Inflammatory macrophage treated with lipopolysaccharide for 4 hours (primary cell): ENCODE results near the gene ACOXL.
"Not testable (repeated sequence)": the region's sequence is repeated elsewhere in the genome, so short reads cannot be mapped to it uniquely, and the experiment has no call there.

ENCODE experiments used
- DNase-seq: peaks from one replicate; pipeline ENCODE4 v3.0.0-alpha.2; 2020

The ACOXL gene

DNA sequence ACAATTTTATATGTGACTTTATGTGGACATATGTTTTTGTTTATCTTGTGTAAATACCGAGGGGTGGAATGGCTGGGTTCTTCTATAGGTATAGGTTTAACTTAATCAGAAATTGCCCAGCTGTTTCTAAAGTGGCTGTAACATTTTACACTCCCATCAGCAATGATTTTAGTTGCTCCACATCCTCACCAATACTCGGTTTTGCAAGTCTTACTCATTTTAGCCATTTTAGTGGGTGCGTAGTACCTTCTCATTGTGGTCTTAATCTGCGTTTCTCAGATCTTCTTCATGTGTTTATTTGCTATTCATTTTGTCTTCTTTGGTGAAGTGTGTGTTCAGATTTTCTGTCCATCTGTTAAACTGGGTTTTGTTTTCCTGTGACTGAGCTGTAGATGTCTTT lies 292.9 kb downstream of the ACOXL start:
- DNase-seq: no peak

DNA sequence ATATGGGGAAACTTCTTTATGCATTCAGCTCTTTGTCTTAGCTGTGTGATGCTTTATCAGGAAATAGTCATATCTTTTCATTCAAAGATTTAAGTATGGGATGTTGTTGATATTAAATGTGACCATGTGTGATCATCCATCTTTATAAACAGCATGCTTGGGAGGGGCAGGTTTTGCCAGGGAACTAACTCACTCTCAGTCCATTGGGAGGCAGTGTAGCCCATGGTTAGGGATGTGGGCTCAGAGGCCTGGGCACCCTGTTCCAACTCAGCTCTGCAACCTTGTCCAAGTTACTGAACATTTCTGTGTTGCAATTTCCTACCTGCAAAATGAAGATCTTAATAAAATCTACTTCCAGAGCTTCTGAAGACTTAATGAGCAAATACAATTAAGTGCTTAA lies 296.3 kb downstream of the ACOXL start:
- peak; percentile 50 for DNase-seq

DNA sequence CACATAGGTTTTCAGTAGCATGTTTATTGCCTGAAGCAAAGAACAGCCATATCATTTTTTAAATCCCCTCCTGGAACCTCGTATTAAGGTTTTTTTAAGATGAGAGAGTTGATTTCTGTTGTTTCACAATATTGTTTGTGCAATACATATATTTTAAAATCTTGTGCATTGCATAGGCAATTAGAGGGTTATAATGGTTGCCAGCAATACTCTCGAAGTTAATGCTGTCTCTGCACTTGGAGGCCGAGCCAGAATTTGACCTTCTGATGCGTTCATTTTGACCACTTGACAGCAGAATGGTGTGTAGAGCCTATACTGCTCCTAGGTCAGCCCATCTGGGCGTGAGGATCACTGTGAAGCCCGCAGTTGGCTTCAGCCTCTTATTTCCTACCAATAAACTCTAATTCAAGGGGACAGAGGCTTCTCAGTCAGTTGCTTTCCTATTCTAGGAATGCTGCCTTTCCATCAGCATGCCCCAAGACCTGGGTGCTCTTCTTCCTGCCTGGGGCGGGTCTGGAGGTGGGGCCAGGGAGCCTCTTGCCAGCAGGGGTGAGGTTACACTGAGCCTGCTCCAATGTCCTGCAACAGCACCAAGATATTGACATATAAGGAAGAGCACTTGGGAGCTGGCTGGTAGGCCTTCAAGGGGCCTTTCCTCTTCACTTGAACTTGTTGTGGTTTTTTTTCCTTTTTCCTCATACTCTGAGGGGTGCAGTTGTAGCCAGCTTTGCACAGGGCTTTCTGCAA lies 297.0 kb downstream of the ACOXL start:
- peak; percentile 41 for DNase-seq

GRCh38 chr2:111030260-111030891 lies 298.0 kb downstream of the ACOXL start:
- DNase-seq: no peak

- no peak for DNase-seq
These were observed 298.6 kb downstream of the ACOXL start for GRCh38 chr2:111030945-111031344.

DNA sequence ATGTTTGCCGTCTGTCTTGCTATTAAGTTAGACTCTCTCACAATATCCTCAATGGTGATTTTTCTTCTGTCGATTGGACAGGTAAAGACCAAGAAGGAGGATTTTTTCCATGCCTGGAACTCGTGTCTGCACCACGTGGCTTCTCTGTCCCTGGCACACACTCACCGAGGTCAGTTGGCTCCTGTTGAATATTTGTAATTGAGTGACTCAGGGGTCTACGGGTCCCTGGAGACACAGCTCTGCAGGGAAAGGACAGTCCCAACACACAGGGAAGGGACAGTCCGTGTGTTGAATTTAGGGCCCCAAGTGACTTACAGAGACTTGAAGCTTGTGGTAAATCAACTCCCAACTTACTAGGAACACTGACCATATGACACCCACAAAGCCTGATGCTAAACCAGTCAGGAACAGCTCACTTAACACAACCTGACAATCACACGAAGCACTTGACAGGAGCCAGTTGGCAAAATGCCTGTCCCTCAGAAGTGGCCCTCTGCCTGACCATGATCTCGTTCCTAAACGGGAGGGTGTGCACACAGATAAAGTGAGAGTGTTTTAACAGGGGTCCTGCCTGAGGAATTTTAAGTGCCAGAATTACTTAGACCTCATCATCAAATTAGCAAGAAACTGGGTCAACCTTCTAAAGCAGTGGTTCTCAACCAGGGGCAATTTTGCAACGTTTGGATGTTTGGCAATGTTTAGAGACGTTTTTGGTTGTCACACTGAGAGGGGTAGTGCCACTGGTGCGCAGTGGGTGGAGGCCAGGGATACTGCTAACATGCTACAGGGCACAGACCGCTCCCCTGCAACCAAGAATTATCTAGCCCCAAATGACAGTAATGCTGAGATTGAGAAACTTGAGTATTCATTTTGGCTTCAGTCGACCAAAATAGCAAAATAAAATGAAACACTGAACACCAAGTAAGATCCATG lies 299.4 kb downstream of the ACOXL start:
- peak; percentile 69 for DNase-seq

DNA sequence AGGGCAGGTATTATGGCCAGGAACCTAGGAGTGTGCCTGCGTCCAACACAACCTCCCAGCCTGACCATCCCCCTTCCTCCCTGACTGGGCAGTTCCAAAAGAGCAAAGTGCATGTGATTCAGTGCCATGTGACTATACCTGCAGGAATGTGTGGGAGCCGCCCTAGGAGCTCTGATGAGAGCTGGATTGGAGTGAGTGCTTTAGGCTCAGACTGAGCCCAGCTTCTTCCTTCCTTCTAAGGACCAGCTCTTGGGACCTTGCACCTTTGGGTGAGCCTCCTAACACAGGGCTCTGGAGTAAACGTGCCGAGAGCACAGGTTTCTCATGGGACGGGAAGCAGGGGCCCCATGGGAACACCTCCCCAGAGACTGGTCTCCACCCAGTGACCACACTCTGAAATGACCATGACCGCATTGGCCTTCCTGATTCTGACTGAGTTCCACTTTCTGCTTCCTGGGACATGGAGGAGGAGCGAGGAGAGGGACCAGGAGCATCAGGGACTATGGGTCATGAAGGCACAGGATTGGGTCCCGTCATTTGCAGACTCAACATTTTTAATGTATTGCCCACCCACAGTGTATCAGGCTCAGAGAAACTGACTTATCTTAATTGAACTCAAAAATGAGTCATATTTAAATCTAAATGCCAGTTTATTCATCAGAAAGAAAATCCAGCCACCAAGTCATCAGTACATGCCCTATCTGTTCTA lies 300.5 kb downstream of the ACOXL start:
- DNase-seq: peak; percentile 92

GRCh38 chr2:111034146-111034545 lies 301.8 kb downstream of the ACOXL start:
- no peak for DNase-seq

GRCh38 chr2:111034606-111035005 lies 302.2 kb downstream of the ACOXL start:
- DNase-seq: no peak

- peak; percentile 31 for DNase-seq
These were observed 303.6 kb downstream of the ACOXL start for GRCh38 chr2:111035830-111036441.

DNA sequence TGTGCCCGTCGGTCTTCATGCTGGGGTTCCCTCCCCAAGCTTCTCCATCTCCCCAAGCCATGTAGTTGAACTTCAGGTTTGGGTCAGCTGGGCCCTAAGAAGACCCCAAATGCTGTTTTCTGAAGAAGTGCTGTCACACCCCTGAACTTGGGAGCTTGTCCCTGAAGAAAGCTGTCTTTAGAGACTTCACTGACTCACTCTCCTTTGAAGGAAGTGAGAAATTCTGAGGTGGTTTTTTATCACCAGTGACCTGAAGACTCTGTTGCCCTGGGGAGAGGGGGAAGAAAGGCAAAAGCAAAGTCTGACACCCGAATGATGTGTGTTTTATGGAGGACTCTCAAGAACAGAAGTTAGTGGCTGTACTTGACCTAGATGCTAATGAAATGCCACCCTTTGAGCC lies 304.8 kb downstream of the ACOXL start:
- peak; percentile 42 for DNase-seq

- no peak for DNase-seq
These were observed 307.4 kb downstream of the ACOXL start for GRCh38 chr2:111039628-111040383.

- DNase-seq: no peak
These were observed 309.2 kb downstream of the ACOXL start for GRCh38 chr2:111041398-111042202.

DNA sequence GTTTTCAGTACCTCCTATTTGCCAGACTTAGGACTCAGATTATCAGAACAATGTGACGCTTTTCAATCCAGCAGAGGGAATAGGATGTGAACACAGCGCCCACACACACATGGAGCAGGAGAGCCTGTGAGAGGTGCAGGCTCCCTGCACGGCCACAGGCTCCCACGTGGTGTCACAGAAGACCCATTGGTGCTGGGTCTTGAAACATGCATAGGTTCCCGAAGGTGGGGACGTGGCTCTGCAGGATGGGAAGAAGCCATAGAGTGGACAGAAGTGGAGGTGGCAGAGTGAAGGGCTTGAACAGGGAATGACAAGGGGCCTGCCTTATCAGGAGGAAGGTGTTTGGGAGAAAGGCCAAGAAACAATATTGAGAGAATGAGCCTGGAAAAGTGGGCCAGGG lies 309.9 kb downstream of the ACOXL start:
- DNase-seq: no peak

- DNase-seq: peak; percentile 87
These were observed 310.7 kb downstream of the ACOXL start for GRCh38 chr2:111042772-111043771.

GRCh38 chr2:111044066-111044465 lies 311.7 kb downstream of the ACOXL start:
- DNase-seq: no peak

DNA sequence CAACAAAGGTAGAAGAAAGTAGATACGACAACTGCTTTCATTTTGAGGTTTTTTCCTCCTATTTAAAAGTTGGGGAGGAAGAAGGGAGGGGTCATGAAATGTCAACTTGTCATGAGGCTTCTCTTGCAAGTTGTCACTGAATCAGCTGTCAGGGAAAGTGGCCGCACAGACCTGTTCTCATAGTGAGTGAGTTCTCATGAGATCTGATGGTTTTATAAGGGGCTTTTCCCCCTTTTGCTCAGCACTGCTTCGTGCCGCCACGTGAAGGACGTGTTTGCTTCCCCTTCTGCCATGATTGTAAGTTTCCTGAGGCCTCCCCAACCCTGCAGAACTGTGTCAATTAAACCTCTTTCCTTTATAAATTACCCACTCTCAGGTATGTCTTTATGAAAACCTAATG lies 312.9 kb downstream of the ACOXL start:
- DNase-seq: not testable (repeated sequence)

DNA sequence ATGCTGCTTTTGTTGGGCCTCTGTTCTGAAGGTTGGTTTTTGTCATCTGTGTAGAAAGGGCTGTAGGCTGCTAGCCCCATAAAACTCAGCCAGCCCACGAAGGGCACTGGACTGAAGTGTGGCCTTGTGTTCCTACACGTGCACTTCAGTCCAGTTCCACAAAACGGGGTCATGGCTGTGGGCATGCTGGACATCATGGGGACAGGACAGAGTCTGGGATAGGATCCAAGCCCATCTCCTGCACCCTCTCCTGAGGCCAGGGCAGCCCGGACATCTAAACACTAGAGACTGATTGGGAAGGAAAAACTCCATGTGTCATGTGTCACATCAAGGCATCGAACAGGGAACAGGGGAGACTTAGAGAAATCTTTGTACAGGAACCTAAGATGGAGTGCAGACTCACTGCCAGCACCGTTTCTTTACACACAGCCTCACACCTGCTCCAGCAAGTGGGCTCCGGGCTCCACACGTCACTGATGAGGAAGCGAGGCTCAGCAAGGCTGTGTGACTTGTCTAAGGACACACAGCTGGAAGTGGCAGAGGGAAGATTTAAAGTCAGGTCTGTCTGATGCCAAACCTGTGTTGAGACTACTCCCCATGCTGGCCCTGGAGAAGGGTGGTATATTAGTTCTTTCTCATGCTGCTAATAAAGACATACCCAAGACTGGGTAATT lies 313.5 kb downstream of the ACOXL start:
- DNase-seq: no peak

GRCh38 chr2:111046670-111047069 lies 314.3 kb downstream of the ACOXL start:
- no peak for DNase-seq
